WTC11 (cell line): ENCODE results near the gene IQCC. TPM values are rescaled to one million over a fixed set of nuclear protein-coding genes. Genes with fewer than 3 reads are reported as not detected.

Source experiments
- ATAC-seq: fragments of 200-7000 bp; cut with Tn5 transposase; 2 replicates; pipeline ENCODE4 v1.10.0; 2021; ENCODE audit warnings: mild to moderate bottlenecking, moderate library complexity
- CTCF ChIA-PET: fragments of 300-600 bp; sonication (Branson Sonifier 250); formaldehyde crosslinking; loops from one replicate; lab custom pipeline; 2021; ENCODE audit warnings: antibody characterized with exemption; lab: Charles Lee
- POLR2A ChIA-PET: fragments of 350-600 bp; sonication (Branson Sonifier 250); formaldehyde crosslinking; loops from one replicate; lab custom pipeline; 2021; ENCODE audit warnings: antibody characterized with exemption; lab: Charles Lee
- DNase-seq: peaks from one replicate; pipeline ENCODE4 v3.0.0; 2021; ENCODE audit warnings: low spot score
- H3K27ac Mint-ChIP-seq: 2 replicates; pipeline ENCODE4 v1.8.0; 2021; ENCODE audit warnings: mixed read lengths
- H3K27me3 Mint-ChIP-seq: 2 replicates; pipeline ENCODE4 v1.8.0; 2021; ENCODE audit warnings: low read depth, mild to moderate bottlenecking, moderate library complexity, mixed read lengths
- H3K36me3 Mint-ChIP-seq: 2 replicates; pipeline ENCODE4 v1.8.0; 2021; ENCODE audit warnings: mixed read lengths
- H3K4me1 Mint-ChIP-seq: 2 replicates; pipeline ENCODE4 v1.8.0; 2022; ENCODE audit warnings: mixed read lengths
- H3K4me3 Mint-ChIP-seq: 2 replicates; pipeline ENCODE4 v1.8.0; 2021; ENCODE audit warnings: mild to moderate bottlenecking, moderate library complexity, mixed read lengths
- H3K9me3 Mint-ChIP-seq: 2 replicates; pipeline ENCODE4 v1.8.0; 2021; ENCODE audit warnings: mixed read lengths
- CBFB ChIP-seq: sonication (generic); formaldehyde crosslinking; IDR thresholded peaks from 2 replicates; pipeline ENCODE4 v1.8.1; 2022; ENCODE audit warnings: mild to moderate bottlenecking, low read depth, missing genetic modification reagents
- CREB1 ChIP-seq: sonication (generic); formaldehyde crosslinking; IDR thresholded peaks from 2 replicates; pipeline ENCODE4 v1.8.0; 2023; ENCODE audit warnings: mild to moderate bottlenecking, missing genetic modification reagents
- E2F1 ChIP-seq: sonication (generic); formaldehyde crosslinking; IDR thresholded peaks from 2 replicates; pipeline ENCODE4 v1.8.0; 2022; ENCODE audit warnings: mild to moderate bottlenecking, missing genetic modification reagents
- ELF4 ChIP-seq: sonication (generic); formaldehyde crosslinking; IDR thresholded peaks from 2 replicates; pipeline ENCODE4 v1.8.1; 2022; ENCODE audit warnings: low read depth, mild to moderate bottlenecking, moderate library complexity, missing genetic modification reagents
- EMX1 ChIP-seq: fragments of 250-450 bp; sonication (Bioruptor Pico); IDR thresholded peaks from 2 replicates; pipeline ENCODE4 v1.8.0; 2021; ENCODE audit warnings: mild to moderate bottlenecking
- FOXP1 ChIP-seq: sonication (generic); formaldehyde crosslinking; IDR thresholded peaks from 2 replicates; pipeline ENCODE4 v1.8.0; 2022; ENCODE audit warnings: missing genetic modification reagents, mild to moderate bottlenecking, moderate library complexity, borderline replicate concordance
- GTF2I ChIP-seq: fragments of 250-450 bp; sonication (Bioruptor Pico); conservative IDR thresholded peaks from 2 replicates; pipeline ENCODE4 v1.4.0; 2021; ENCODE audit warnings: mild to moderate bottlenecking
- NFATC4 ChIP-seq: fragments of 250-450 bp; sonication (Bioruptor Pico); IDR thresholded peaks from 2 replicates; pipeline ENCODE4 v1.9.0; 2021; ENCODE audit warnings: mild to moderate bottlenecking
- NR3C1 ChIP-seq: sonication (generic); formaldehyde crosslinking; conservative IDR thresholded peaks from 2 replicates; pipeline ENCODE4 v1.8.1; 2023; ENCODE audit warnings: low read depth, mild to moderate bottlenecking, missing genetic modification reagents
- PREB ChIP-seq: sonication (generic); formaldehyde crosslinking; IDR thresholded peaks from 2 replicates; pipeline ENCODE4 v1.8.1; 2022; ENCODE audit warnings: mild to moderate bottlenecking, missing genetic modification reagents, moderate library complexity, borderline replicate concordance
- PRRX2 ChIP-seq: fragments of 250-450 bp; sonication (Bioruptor Pico); IDR thresholded peaks from 2 replicates; pipeline ENCODE4 v1.8.0; 2021; ENCODE audit warnings: mild to moderate bottlenecking
- RORB ChIP-seq: fragments of 250-450 bp; sonication (Bioruptor Pico); IDR thresholded peaks from 2 replicates; pipeline ENCODE4 v1.9.0; 2021; ENCODE audit warnings: mild to moderate bottlenecking
- SMAD3 ChIP-seq: sonication (generic); formaldehyde crosslinking; IDR thresholded peaks from 2 replicates; pipeline ENCODE4 v1.8.0; 2022; ENCODE audit warnings: missing genetic modification reagents, mild to moderate bottlenecking, borderline replicate concordance
- SP1 ChIP-seq: sonication (generic); formaldehyde crosslinking; conservative IDR thresholded peaks from 2 replicates; pipeline ENCODE4 v1.8.1; 2022; ENCODE audit warnings: missing genetic modification reagents
- ZNF138 ChIP-seq: sonication (generic); formaldehyde crosslinking; conservative IDR thresholded peaks from 2 replicates; pipeline ENCODE4 v1.8.1; 2022; ENCODE audit warnings: mild to moderate bottlenecking, moderate library complexity, missing genetic modification reagents
- ZNF232 ChIP-seq: sonication (generic); formaldehyde crosslinking; IDR thresholded peaks from 2 replicates; pipeline ENCODE4 v1.8.0; 2022; ENCODE audit warnings: mild to moderate bottlenecking, missing genetic modification reagents
- ZNF416 ChIP-seq: fragments of 250-450 bp; sonication (Bioruptor Pico); IDR thresholded peaks from 2 replicates; pipeline ENCODE4 v1.9.0; 2021; ENCODE audit warnings: mild to moderate bottlenecking, inconsistent platforms
- ZNF423 ChIP-seq: fragments of 250-450 bp; sonication (Bioruptor Pico); IDR thresholded peaks from 2 replicates; pipeline ENCODE4 v2.1.2; 2022; ENCODE audit warnings: mild to moderate bottlenecking, moderate library complexity
- total RNA-seq: library from RNA; stranded (reverse); gene quantifications from 3 replicates; pipeline ENCODE4 v1.2.3, GENCODE V29; 2021
- TF ChIP-seq, protein P1 (sequence below): sonication (generic); formaldehyde crosslinking; conservative IDR thresholded peaks from 2 replicates; pipeline ENCODE4 v1.8.1; 2023; ENCODE audit warnings: mild to moderate bottlenecking, low read depth, missing genetic modification reagents, moderate library complexity
- TF ChIP-seq, protein P2 (sequence below): sonication (generic); formaldehyde crosslinking; IDR thresholded peaks from 2 replicates; pipeline ENCODE4 v1.8.1; 2023; ENCODE audit warnings: mild to moderate bottlenecking, missing genetic modification reagents
- TF ChIP-seq, protein P3 (sequence below): sonication (generic); formaldehyde crosslinking; IDR thresholded peaks from 2 replicates; pipeline ENCODE4 v1.8.1; 2023; ENCODE audit warnings: mild to moderate bottlenecking, missing genetic modification reagents
- TF ChIP-seq, protein P4 (sequence below): fragments of 250-450 bp; sonication (Bioruptor Pico); IDR thresholded peaks from 2 replicates; pipeline ENCODE4 v1.9.0; 2021; ENCODE audit warnings: mild to moderate bottlenecking
- TF ChIP-seq, protein P5 (sequence below): sonication (generic); formaldehyde crosslinking; conservative IDR thresholded peaks from 2 replicates; pipeline ENCODE4 v1.8.1; 2022; ENCODE audit warnings: mild to moderate bottlenecking, missing genetic modification reagents

IQCC gene
- total RNA-seq, 1 experiment from 2014 or later = 5.2 TPM

GRCh38 chr1:32239790-32240139, 34.3 kb downstream of the IQCC start:
- ChIA-PET CTCF (interaction anchor here (0.6 to 4.9 kb wide), 20 partner anchors 9 to 637 kb away, joined by 3 to 75 read pairs (median 4); partner anchors contain the start of genes BSDC1, CCDC28B, EIF3I and TMEM234), POLR2A (interaction anchor here (0.6 to 3.2 kb wide), 15 partner anchors 9 to 167 kb away, joined by 3 to 30 read pairs (median 6); partner anchors contain the start of genes BSDC1, CCDC28B, IQCC and KPNA6)
- H3K36me3 Mint-ChIP-seq = peaks cover 4% of the 10 kb centered on the region; the same call in 1 of the 2 replicates
- TF ChIP-seq EMX1 (CRISPR knock-in tag) (no peak; the same call in 1 of the 2 replicates), FOXP1 (0 out of 2 replicates have a peak, but pooled peaks have one; percentile 39), GTF2I (CRISPR knock-in tag) (0 out of 2 replicates have a peak, but pooled peaks have one; percentile 7), ELF4 (CRISPR knock-in tag) (no peak), ZNF138 (CRISPR knock-in tag) (no peak), CREB1 (CRISPR knock-in tag) (peak; percentile 72; the same call in 1 of the 2 replicates), ZNF416 (CRISPR knock-in tag) (no peak), NFATC4 (CRISPR knock-in tag) (no peak), RORB (CRISPR knock-in tag) (no peak)
- TF ChIP-seq, protein P1, sequence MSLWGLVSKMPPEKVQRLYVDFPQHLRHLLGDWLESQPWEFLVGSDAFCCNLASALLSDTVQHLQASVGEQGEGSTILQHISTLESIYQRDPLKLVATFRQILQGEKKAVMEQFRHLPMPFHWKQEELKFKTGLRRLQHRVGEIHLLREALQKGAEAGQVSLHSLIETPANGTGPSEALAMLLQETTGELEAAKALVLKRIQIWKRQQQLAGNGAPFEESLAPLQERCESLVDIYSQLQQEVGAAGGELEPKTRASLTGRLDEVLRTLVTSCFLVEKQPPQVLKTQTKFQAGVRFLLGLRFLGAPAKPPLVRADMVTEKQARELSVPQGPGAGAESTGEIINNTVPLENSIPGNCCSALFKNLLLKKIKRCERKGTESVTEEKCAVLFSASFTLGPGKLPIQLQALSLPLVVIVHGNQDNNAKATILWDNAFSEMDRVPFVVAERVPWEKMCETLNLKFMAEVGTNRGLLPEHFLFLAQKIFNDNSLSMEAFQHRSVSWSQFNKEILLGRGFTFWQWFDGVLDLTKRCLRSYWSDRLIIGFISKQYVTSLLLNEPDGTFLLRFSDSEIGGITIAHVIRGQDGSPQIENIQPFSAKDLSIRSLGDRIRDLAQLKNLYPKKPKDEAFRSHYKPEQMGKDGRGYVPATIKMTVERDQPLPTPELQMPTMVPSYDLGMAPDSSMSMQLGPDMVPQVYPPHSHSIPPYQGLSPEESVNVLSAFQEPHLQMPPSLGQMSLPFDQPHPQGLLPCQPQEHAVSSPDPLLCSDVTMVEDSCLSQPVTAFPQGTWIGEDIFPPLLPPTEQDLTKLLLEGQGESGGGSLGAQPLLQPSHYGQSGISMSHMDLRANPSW (CRISPR knock-in tag) = no peak
- peak; percentile 40 for ATAC-seq
- peak overlapping the region; percentile 21 for H3K27ac Mint-ChIP-seq
- DNase-seq = no peak
- H3K4me1 Mint-ChIP-seq = peaks cover 21% of the 10 kb centered on the region
- peaks cover 3% of the 10 kb centered on the region; the same call in 1 of the 2 replicates for H3K27me3 Mint-ChIP-seq
- H3K9me3 Mint-ChIP-seq = no peaks in the 10 kb centered on the region
- peak overlapping the region; percentile 84 for H3K4me3 Mint-ChIP-seq

GRCh38 chr1:32240140-32240951, 34.9 kb downstream of the IQCC start:
- DNase-seq (peak; percentile 98), ATAC-seq (peak; percentile 84)
- Mint-ChIP-seq H3K9me3 (no peaks in the 10 kb centered on the region), H3K27ac (peak overlapping the region; percentile 78), H3K36me3 (peaks cover 4% of the 10 kb centered on the region; the same call in 1 of the 2 replicates), H3K4me3 (peak overlapping the region; percentile 84), H3K4me1 (peaks cover 21% of the 10 kb centered on the region), H3K27me3 (peaks cover 3% of the 10 kb centered on the region; the same call in 1 of the 2 replicates)
- CTCF ChIA-PET = interaction anchor here (0.6 to 4.9 kb wide), 22 partner anchors 9 to 637 kb away, joined by 3 to 75 read pairs (median 4); partner anchors contain the start of genes BSDC1, CCDC28B, EIF3I and TMEM234
- POLR2A ChIA-PET = interaction anchor here (0.6 to 3.2 kb wide), 22 partner anchors 9 to 167 kb away, joined by 3 to 30 read pairs (median 4); partner anchors contain the start of genes BSDC1, CCDC28B, HDAC1 and IQCC
- TF ChIP-seq CBFB = 0 out of 2 replicates have a peak, but pooled peaks have one; percentile 47
- no peak for TF ChIP-seq NR3C1
- TF ChIP-seq ZNF232 = no peak
- TF ChIP-seq, protein P2, sequence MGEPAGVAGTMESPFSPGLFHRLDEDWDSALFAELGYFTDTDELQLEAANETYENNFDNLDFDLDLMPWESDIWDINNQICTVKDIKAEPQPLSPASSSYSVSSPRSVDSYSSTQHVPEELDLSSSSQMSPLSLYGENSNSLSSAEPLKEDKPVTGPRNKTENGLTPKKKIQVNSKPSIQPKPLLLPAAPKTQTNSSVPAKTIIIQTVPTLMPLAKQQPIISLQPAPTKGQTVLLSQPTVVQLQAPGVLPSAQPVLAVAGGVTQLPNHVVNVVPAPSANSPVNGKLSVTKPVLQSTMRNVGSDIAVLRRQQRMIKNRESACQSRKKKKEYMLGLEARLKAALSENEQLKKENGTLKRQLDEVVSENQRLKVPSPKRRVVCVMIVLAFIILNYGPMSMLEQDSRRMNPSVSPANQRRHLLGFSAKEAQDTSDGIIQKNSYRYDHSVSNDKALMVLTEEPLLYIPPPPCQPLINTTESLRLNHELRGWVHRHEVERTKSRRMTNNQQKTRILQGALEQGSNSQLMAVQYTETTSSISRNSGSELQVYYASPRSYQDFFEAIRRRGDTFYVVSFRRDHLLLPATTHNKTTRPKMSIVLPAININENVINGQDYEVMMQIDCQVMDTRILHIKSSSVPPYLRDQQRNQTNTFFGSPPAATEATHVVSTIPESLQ = no peak
- TF ChIP-seq, protein P3, sequence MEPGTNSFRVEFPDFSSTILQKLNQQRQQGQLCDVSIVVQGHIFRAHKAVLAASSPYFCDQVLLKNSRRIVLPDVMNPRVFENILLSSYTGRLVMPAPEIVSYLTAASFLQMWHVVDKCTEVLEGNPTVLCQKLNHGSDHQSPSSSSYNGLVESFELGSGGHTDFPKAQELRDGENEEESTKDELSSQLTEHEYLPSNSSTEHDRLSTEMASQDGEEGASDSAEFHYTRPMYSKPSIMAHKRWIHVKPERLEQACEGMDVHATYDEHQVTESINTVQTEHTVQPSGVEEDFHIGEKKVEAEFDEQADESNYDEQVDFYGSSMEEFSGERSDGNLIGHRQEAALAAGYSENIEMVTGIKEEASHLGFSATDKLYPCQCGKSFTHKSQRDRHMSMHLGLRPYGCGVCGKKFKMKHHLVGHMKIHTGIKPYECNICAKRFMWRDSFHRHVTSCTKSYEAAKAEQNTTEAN (CRISPR knock-in tag) = peak; percentile 62; the same call in 1 of the 2 replicates
- no peak for TF ChIP-seq PRRX2 (CRISPR knock-in tag)
- peak; percentile 74 for TF ChIP-seq ZNF423 (CRISPR knock-in tag)
- peak; percentile 87 for TF ChIP-seq SP1 (CRISPR knock-in tag)
- TF ChIP-seq SMAD3 (CRISPR knock-in tag) = 0 out of 2 replicates have a peak, but pooled peaks have one; percentile 74
- TF ChIP-seq, protein P4, sequence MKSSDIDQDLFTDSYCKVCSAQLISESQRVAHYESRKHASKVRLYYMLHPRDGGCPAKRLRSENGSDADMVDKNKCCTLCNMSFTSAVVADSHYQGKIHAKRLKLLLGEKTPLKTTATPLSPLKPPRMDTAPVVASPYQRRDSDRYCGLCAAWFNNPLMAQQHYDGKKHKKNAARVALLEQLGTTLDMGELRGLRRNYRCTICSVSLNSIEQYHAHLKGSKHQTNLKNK = no peak
- TF ChIP-seq, protein P5, sequence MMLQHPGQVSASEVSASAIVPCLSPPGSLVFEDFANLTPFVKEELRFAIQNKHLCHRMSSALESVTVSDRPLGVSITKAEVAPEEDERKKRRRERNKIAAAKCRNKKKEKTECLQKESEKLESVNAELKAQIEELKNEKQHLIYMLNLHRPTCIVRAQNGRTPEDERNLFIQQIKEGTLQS (CRISPR knock-in tag) = 0 out of 2 replicates have a peak, but pooled peaks have one; percentile 8
- TF ChIP-seq E2F1 (CRISPR knock-in tag) = no peak
- TF ChIP-seq PREB (CRISPR knock-in tag) = no peak
- no peak for TF ChIP-seq ZNF416 (CRISPR knock-in tag)
